HepG2 (cell line): ENCODE data around the gene LCK. TPM values are rescaled to one million over a fixed set of nuclear protein-coding genes. Genes with fewer than 3 reads are reported as not detected.

Experiments used
- GATAD2A ChIP-seq: IDR thresholded peaks from 2 replicates; pipeline ENCODE4 v1.6.1; 2016
- GZF1 ChIP-seq: sonication (generic); formaldehyde crosslinking; IDR thresholded peaks from 2 replicates; pipeline ENCODE4 v1.5.1; 2020; ENCODE audit warnings: mild to moderate bottlenecking, missing genetic modification reagents
- HNRNPLL ChIP-seq: fragments of 200-400 bp; formaldehyde crosslinking; IDR thresholded peaks from 2 replicates; pipeline ENCODE4 v1.6.1; 2017; ENCODE audit warnings: mild to moderate bottlenecking, low read depth, low read length; ENCODE audit not compliant: poor library complexity, severe bottlenecking
- MAFF ChIP-seq: IDR thresholded peaks from 2 replicates; pipeline ENCODE4 v1.6.1; 2011; ENCODE audit warnings: low read depth, low read length, improper control_type of control experiment
- MXD4 ChIP-seq: IDR thresholded peaks from 2 replicates; pipeline ENCODE4 v1.6.1; 2016; ENCODE audit warnings: mild to moderate bottlenecking, missing biosample characterization, missing genetic modification reagents
- PLRG1 ChIP-seq: fragments of 450-650 bp; conservative IDR thresholded peaks from 2 replicates; pipeline ENCODE4 v1.6.1; 2016
- RBM22 ChIP-seq: fragments of 200-400 bp; formaldehyde crosslinking; optimal IDR thresholded peaks from 2 replicates; pipeline ENCODE3; 2017; ENCODE audit warnings: mild to moderate bottlenecking, low read length, moderate library complexity
- ZFX ChIP-seq: sonication (generic); formaldehyde crosslinking; IDR thresholded peaks from 2 replicates; pipeline ENCODE4 v1.4.0; 2020; ENCODE audit warnings: mild to moderate bottlenecking, low read depth, missing genetic modification reagents, moderate library complexity
- ZNF234 ChIP-seq: sonication (generic); formaldehyde crosslinking; conservative IDR thresholded peaks from 2 replicates; pipeline ENCODE4 v1.5.1; 2020; ENCODE audit warnings: mild to moderate bottlenecking, missing genetic modification reagents
- ZNF263 ChIP-seq: sonication (generic); formaldehyde crosslinking; IDR thresholded peaks from 2 replicates; pipeline ENCODE4 v1.4.0; 2020; ENCODE audit warnings: missing genetic modification reagents
- polyA plus RNA-seq, 8 experiments: library from polyadenylated mRNA; depleted of rRNA in 3 of 8; stranded (reverse) in 7 of 8; unstranded in 1 of 8; fragments of >200 nt; fragmentation: Illumina TruSeq in 4 of 8; extraction: Trizol in 4 of 8; gene quantifications; 2 replicates each; pipeline versions ENCODE4 v1.2.1 to v1.2.3, GENCODE V29; 2011 to 2016; ENCODE audit warnings: low read depth in 4 of 8, missing spikeins in 1 of 8, mixed read lengths in 1 of 8; ENCODE audit not compliant: insufficient read depth in 1 of 8
- total RNA-seq, 5 experiments: library from RNA; depleted of rRNA; stranded (reverse); fragments of >200 nt; fragmentation: Illumina TruSeq; extraction: Trizol; gene quantifications; 2 replicates each; pipeline ENCODE4 v1.2.3, GENCODE V29; 2016; ENCODE audit warnings: low read depth in 1 of 5
- TF ChIP-seq, protein P1 (sequence below): sonication (generic); formaldehyde crosslinking; IDR thresholded peaks from 2 replicates; pipeline ENCODE4 v1.9.0; 2021; ENCODE audit warnings: missing genetic modification reagents, mild to moderate bottlenecking, borderline replicate concordance
- TF ChIP-seq, protein P2 (sequence below): sonication (generic); formaldehyde crosslinking; IDR thresholded peaks from 2 replicates; pipeline ENCODE4 v1.4.0; 2020; ENCODE audit warnings: missing genetic modification reagents
- TF ChIP-seq, protein P3 (sequence below): sonication (generic); formaldehyde crosslinking; IDR thresholded peaks from 2 replicates; pipeline ENCODE4 v1.4.0; 2020; ENCODE audit warnings: missing genetic modification reagents, mild to moderate bottlenecking, borderline replicate concordance
- TF ChIP-seq, protein P4 (sequence below): sonication (generic); formaldehyde crosslinking; IDR thresholded peaks from 2 replicates; pipeline ENCODE4 v1.8.1; 2022; ENCODE audit warnings: low read depth, mild to moderate bottlenecking, missing genetic modification reagents

Gene LCK
- total and polyA plus RNA-seq, 2 of the 13 experiments (the other 11 are each of a cell fraction or from before 2014, with no cell fraction given), result 0.93 to 1.8 TPM

DNA sequence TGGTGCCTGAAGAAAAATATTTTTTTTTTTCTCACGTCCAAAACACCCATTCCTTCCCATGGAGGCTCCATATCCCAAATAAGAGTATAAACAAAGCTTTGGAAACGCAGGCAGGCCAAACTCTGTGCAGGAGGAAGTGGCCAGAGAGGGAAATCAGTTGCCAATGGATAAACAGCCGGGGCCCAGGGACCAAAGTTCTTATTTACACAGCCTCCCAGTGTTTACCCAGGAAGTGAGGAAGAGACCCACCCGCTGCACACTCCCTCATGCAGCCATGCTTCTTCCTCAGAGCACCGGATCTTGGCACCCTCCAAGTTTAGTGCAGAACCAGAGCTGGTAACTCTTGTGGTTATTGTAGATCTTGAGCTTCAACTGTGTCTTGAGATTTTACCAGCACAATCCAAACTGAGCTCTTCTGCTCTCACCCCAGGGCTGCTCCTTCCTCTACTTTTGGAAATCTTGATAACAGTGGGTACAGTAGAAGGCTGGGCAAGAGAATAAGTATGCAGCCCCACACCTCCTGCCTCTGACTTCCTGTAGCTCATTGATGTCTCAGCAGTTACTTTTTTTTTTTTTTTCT lies 70.7 kb downstream of the LCK start (continued):
- TF ChIP-seq, protein P1, sequence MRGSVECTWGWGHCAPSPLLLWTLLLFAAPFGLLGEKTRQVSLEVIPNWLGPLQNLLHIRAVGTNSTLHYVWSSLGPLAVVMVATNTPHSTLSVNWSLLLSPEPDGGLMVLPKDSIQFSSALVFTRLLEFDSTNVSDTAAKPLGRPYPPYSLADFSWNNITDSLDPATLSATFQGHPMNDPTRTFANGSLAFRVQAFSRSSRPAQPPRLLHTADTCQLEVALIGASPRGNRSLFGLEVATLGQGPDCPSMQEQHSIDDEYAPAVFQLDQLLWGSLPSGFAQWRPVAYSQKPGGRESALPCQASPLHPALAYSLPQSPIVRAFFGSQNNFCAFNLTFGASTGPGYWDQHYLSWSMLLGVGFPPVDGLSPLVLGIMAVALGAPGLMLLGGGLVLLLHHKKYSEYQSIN, result no peak
- TF ChIP-seq, protein P2, sequence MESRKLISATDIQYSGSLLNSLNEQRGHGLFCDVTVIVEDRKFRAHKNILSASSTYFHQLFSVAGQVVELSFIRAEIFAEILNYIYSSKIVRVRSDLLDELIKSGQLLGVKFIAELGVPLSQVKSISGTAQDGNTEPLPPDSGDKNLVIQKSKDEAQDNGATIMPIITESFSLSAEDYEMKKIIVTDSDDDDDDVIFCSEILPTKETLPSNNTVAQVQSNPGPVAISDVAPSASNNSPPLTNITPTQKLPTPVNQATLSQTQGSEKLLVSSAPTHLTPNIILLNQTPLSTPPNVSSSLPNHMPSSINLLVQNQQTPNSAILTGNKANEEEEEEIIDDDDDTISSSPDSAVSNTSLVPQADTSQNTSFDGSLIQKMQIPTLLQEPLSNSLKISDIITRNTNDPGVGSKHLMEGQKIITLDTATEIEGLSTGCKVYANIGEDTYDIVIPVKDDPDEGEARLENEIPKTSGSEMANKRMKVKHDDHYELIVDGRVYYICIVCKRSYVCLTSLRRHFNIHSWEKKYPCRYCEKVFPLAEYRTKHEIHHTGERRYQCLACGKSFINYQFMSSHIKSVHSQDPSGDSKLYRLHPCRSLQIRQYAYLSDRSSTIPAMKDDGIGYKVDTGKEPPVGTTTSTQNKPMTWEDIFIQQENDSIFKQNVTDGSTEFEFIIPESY (CRISPR knock-in tag), result peak; percentile 52; the same call in 1 of the 2 replicates
- TF ChIP-seq HNRNPLL (no peak), ZNF263 (no peak), GZF1 (CRISPR knock-in tag) (no peak), RBM22 (peak; percentile 37), ZNF234 (CRISPR knock-in tag) (no peak), PLRG1 (no peak), ZFX (CRISPR knock-in tag) (peak; percentile 57), MAFF (no peak), MXD4 (CRISPR knock-in tag) (0 out of 2 replicates have a peak, but pooled peaks have one; percentile 23), GATAD2A (CRISPR knock-in tag) (peak; percentile 96)
- TF ChIP-seq, protein P3, sequence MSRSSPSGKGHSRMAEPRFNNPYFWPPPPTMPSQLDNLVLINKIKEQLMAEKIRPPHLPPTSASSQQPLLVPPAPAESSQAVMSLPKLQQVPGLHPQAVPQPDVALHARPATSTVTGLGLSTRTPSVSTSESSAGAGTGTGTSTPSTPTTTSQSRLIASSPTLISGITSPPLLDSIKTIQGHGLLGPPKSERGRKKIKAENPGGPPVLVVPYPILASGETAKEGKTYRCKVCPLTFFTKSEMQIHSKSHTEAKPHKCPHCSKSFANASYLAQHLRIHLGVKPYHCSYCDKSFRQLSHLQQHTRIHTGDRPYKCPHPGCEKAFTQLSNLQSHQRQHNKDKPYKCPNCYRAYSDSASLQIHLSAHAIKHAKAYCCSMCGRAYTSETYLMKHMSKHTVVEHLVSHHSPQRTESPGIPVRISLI (CRISPR knock-in tag), result peak; percentile 21; the same call in 1 of the 2 replicates
- TF ChIP-seq, protein P4, sequence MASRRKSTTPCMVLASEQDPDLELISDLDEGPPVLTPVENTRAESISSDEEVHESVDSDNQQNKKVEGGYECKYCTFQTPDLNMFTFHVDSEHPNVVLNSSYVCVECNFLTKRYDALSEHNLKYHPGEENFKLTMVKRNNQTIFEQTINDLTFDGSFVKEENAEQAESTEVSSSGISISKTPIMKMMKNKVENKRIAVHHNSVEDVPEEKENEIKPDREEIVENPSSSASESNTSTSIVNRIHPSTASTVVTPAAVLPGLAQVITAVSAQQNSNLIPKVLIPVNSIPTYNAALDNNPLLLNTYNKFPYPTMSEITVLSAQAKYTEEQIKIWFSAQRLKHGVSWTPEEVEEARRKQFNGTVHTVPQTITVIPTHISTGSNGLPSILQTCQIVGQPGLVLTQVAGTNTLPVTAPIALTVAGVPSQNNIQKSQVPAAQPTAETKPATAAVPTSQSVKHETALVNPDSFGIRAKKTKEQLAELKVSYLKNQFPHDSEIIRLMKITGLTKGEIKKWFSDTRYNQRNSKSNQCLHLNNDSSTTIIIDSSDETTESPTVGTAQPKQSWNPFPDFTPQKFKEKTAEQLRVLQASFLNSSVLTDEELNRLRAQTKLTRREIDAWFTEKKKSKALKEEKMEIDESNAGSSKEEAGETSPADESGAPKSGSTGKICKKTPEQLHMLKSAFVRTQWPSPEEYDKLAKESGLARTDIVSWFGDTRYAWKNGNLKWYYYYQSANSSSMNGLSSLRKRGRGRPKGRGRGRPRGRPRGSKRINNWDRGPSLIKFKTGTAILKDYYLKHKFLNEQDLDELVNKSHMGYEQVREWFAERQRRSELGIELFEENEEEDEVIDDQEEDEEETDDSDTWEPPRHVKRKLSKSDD (CRISPR knock-in tag), result 0 out of 2 replicates have a peak, but pooled peaks have one; percentile 63
